GM12801 (cell line): ENCODE results near the gene ENTHD1.

ENCODE experiments used
- TF ChIP-seq, protein P1 (sequence below): IDR thresholded peaks from one replicate; pipeline ENCODE4 v1.5.1; 2011; ENCODE audit warnings: control low read depth; ENCODE audit not compliant: insufficient read length; ENCODE audit errors: extremely low read depth

ENTHD1 gene

GRCh38 chr22:39765046-39765445 lies 128.5 kb downstream of the ENTHD1 start:
- TF ChIP-seq, protein P1, sequence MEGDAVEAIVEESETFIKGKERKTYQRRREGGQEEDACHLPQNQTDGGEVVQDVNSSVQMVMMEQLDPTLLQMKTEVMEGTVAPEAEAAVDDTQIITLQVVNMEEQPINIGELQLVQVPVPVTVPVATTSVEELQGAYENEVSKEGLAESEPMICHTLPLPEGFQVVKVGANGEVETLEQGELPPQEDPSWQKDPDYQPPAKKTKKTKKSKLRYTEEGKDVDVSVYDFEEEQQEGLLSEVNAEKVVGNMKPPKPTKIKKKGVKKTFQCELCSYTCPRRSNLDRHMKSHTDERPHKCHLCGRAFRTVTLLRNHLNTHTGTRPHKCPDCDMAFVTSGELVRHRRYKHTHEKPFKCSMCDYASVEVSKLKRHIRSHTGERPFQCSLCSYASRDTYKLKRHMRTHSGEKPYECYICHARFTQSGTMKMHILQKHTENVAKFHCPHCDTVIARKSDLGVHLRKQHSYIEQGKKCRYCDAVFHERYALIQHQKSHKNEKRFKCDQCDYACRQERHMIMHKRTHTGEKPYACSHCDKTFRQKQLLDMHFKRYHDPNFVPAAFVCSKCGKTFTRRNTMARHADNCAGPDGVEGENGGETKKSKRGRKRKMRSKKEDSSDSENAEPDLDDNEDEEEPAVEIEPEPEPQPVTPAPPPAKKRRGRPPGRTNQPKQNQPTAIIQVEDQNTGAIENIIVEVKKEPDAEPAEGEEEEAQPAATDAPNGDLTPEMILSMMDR = no peak

DNA sequence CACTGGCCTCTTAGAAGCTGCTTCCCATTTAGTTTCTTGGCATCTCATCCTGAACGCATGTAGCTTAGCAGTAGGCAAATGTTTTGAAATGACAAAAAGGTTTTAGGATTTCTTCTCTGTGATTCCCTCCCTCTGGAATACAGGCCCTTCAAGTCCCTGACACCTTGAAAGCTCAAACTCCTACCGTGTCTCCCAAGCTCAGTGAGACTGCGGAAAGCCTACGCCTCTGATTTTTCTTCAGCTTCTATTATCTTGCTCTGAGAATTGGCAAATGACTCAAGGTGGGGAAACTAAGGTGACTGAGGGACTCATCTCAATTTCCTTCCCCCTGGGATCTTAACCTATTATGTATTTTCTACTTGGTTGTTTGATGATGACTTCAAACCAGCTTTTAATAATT lies 130.3 kb downstream of the ENTHD1 start:
- TF ChIP-seq, protein P1 = no peak

- TF ChIP-seq, protein P1 = no peak
Observed at GRCh38 chr22:39750759-39751158, 142.8 kb downstream of the ENTHD1 start.

DNA sequence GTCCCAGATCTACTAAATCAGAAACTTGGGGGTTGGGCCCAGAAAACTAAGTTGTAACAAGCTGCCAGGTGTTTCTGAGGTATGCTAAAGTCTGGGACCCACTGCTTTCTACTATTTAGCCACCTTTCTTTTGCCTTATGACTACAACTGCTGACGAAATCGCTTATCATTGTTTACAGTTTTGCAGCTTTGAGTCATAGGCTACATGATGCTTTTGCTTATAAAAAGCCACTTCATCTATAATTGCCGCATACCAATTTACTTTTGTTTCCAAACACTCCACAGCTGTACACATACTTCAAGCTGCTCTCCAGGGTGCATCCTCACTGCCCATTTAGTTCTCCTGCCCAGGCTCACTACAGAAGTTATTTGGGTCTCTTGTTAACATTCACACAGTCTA lies 144.7 kb downstream of the ENTHD1 start:
- TF ChIP-seq, protein P1 = no peak

GRCh38 chr22:39746600-39747262 lies 146.8 kb downstream of the ENTHD1 start:
- TF ChIP-seq, protein P1 = no peak

- TF ChIP-seq, protein P1 = no peak
Observed at GRCh38 chr22:39745789-39746188, 147.8 kb downstream of the ENTHD1 start.

GRCh38 chr22:39744353-39744752 lies 149.2 kb downstream of the ENTHD1 start:
- TF ChIP-seq, protein P1 = no peak
